ENCODE measurements around the gene TMEM117.

DNA sequence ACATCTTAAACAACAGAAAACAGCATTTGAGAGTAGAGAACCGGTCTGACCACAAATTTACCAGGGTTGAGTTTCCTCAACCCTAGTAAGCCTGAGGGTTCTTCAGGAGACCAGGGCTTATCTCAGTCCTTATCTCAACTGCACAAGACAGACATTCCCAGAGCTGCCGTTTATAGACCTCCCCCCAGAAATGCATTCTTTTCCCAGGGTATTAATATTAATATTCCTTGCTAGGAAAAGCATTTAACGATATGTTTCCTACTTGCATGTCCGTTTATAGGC, 12.3 kb downstream of the TMEM117 start:
- TF ChIP-seq, protein P1, sequence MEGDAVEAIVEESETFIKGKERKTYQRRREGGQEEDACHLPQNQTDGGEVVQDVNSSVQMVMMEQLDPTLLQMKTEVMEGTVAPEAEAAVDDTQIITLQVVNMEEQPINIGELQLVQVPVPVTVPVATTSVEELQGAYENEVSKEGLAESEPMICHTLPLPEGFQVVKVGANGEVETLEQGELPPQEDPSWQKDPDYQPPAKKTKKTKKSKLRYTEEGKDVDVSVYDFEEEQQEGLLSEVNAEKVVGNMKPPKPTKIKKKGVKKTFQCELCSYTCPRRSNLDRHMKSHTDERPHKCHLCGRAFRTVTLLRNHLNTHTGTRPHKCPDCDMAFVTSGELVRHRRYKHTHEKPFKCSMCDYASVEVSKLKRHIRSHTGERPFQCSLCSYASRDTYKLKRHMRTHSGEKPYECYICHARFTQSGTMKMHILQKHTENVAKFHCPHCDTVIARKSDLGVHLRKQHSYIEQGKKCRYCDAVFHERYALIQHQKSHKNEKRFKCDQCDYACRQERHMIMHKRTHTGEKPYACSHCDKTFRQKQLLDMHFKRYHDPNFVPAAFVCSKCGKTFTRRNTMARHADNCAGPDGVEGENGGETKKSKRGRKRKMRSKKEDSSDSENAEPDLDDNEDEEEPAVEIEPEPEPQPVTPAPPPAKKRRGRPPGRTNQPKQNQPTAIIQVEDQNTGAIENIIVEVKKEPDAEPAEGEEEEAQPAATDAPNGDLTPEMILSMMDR (IDR thresholded peaks at IDR 0.05; ENCODE audit: low read depth, low read length, poor library complexity, severe bottlenecking) = no peak
- TF ChIP-seq EZH2phosphoT487 (IDR thresholded peaks at IDR 0.05; ENCODE audit: borderline replicate concordance, low read length) = no peak
